Measurements from ENCODE around the gene CD2AP. TPM values are rescaled to one million over a fixed set of nuclear protein-coding genes. Genes with fewer than 3 reads are reported as not detected.
"Not testable (repeated sequence)": the region's sequence is repeated elsewhere in the genome, so short reads cannot be mapped to it uniquely, and the experiment has no call there.

CD2AP gene
- total and polyA plus RNA-seq, 2 donors: 28.0 to 32.8 TPM

DNA sequence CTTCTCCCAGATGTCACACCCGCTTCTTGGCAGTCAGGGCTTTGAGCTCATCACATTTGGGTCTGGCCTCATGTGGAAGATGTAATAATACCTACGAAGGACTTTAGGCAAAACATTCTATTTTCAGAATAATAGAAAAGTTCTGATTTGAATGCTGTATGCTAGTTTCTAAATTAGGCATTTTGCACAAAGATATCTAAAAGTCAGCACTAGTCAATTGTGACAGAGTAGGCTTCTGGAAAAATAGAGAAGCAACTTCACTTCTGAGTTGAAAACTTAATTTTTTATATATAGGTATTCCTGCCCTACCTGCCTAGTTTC lies 38.3 kb upstream of the CD2AP start:
- DNase-seq (ENCODE audit: low read depth in 6 of 9, low spot score in 9 of 9): no peak
- WGBS: 91% methylated on average over 2 of the region's 2 CpGs
- Histone ChIP-seq H3K9me3 (ENCODE audit: control insufficient read depth in 2 of 2, insufficient read depth in 1 of 2, low read length in 1 of 2) (peaks cover 0 to 2% of the 10 kb centered on the region in 2 donors), H3K36me3 (ENCODE audit: control insufficient read depth in 2 of 2, insufficient read depth in 2 of 2, low read length in 1 of 2) (no peaks in the 10 kb centered on the region), H3K4me3 (ENCODE audit: low read length in 2 of 2) (no peak overlapping the region), H3K27ac (ENCODE audit: low read depth in 1 of 2, low read length in 1 of 2) (peak overlapping the region in 1 of 2 donors; percentile 8), H3K4me1 (ENCODE audit: control insufficient read depth in 2 of 2, insufficient read depth in 2 of 2, low read length in 2 of 2) (no peaks in the 10 kb centered on the region), H3K27me3 (ENCODE audit: control insufficient read depth in 2 of 2, insufficient read depth in 1 of 2, low read length in 1 of 2) (no peaks in the 10 kb centered on the region)

DNA sequence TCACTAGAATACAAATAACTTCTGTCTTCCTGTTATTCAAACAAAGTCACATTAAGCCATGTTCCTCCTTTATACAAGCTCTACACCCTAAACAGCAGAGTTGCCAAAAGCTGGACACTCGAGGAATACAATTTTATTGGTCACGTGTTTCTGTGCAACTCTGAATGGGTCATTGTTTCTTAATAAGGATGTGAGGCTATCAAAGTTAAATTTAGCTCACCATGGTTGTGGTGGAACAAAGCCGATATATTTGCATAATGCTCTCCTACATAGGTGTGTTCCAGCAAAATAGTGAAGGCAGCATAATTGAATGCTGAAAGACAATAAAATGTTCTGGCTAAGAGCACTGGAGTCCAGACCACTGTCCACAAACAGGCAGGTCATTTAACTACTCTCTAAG lies 36.9 kb upstream of the CD2AP start:
- H3K4me1 ChIP-seq (ENCODE audit: control insufficient read depth in 2 of 2, insufficient read depth in 2 of 2, low read length in 2 of 2): no peaks in the 10 kb centered on the region
- H3K27ac ChIP-seq (ENCODE audit: low read depth in 1 of 2, low read length in 1 of 2): no peak overlapping the region
- no peaks in the 10 kb centered on the region for H3K27me3 ChIP-seq (ENCODE audit: control insufficient read depth in 2 of 2, insufficient read depth in 1 of 2, low read length in 1 of 2)
- no peaks in the 10 kb centered on the region for H3K36me3 ChIP-seq (ENCODE audit: control insufficient read depth in 2 of 2, insufficient read depth in 2 of 2, low read length in 1 of 2)
- DNase-seq (ENCODE audit: low read depth in 6 of 9, low spot score in 9 of 9): no peak
- no peak overlapping the region for H3K4me3 ChIP-seq (ENCODE audit: low read length in 2 of 2)
- WGBS: 93% methylated on average over 3 of the region's 3 CpGs
- H3K9me3 ChIP-seq (ENCODE audit: control insufficient read depth in 2 of 2, insufficient read depth in 1 of 2, low read length in 1 of 2): peaks cover 0 to 5% of the 10 kb centered on the region in 2 donors

DNA sequence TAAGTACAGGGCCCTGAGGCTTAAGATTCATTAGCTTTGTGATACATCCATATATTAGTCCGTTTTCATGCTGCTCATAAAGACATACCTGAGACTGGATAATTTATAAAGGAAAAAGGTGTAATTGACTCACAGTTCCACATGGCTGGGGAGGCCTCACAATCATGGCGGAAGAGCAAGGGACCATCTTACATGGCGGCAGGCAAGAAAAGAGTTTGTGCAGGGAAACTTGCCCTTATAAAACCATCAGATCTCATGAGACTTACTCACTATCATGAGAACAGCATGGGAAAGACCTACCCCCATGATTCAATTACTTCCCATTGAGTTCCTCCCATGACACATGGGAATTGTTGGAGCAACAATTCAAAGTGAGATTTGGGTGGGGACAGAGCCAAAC lies 32.6 kb upstream of the CD2AP start:
- H3K4me1 ChIP-seq (ENCODE audit: control insufficient read depth in 2 of 2, insufficient read depth in 2 of 2, low read length in 2 of 2); H3K36me3 ChIP-seq (ENCODE audit: control insufficient read depth in 2 of 2, insufficient read depth in 2 of 2, low read length in 1 of 2); H3K27me3 ChIP-seq (ENCODE audit: control insufficient read depth in 2 of 2, insufficient read depth in 1 of 2, low read length in 1 of 2); H3K4me3 ChIP-seq (ENCODE audit: low read length in 2 of 2); DNase-seq (ENCODE audit: low read depth in 6 of 9, low spot score in 9 of 9); H3K9me3 ChIP-seq (ENCODE audit: control insufficient read depth in 2 of 2, insufficient read depth in 1 of 2, low read length in 1 of 2); H3K27ac ChIP-seq (ENCODE audit: low read depth in 1 of 2, low read length in 1 of 2): not testable (repeated sequence)
- WGBS: 96% methylated on average over 3 of the region's 3 CpGs

DNA sequence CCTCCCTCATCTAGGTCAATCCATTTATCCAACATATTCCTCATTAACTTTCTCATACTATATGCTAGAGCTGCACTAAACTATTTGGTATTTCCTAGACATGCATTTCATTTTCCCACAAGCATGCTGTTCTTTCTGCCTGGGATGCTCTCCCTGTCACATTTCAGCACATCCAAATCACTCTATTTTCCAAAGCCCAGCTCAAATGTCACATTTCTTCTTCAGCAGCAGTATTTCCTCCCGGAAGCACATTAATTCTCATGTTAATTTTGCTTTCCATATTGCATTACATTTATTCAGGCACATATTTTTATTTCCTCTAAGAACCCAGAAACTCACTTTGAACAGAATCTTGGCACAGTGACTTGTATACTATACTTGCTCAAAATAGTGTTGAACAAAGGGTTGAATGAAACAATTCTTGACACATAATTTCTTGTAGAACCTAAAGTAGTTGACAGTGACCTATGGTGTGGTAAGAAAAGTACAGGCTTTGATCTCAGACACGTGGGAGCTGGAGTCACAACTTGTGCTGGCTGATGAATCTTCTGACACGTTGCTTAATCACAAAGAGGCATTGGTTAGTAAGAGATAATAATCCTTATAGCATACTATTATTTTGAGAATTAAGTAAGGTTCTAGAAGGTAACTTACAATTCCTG lies 30.8 kb upstream of the CD2AP start:
- WGBS: 65% methylated on average over 3 of the region's 3 CpGs
- H3K36me3 ChIP-seq (ENCODE audit: control insufficient read depth in 2 of 2, insufficient read depth in 2 of 2, low read length in 1 of 2): no peaks in the 10 kb centered on the region
- H3K27ac ChIP-seq (ENCODE audit: low read depth in 1 of 2, low read length in 1 of 2): no peak overlapping the region
- H3K9me3 ChIP-seq (ENCODE audit: control insufficient read depth in 2 of 2, insufficient read depth in 1 of 2, low read length in 1 of 2): peaks cover 0 to 5% of the 10 kb centered on the region in 2 donors
- H3K4me1 ChIP-seq (ENCODE audit: control insufficient read depth in 2 of 2, insufficient read depth in 2 of 2, low read length in 2 of 2): no peaks in the 10 kb centered on the region
- peak in 5 of 9 donors; percentile 7 to 40 (median 17) for DNase-seq (ENCODE audit: low read depth in 6 of 9, low spot score in 9 of 9)
- H3K4me3 ChIP-seq (ENCODE audit: low read length in 2 of 2): no peak overlapping the region
- no peaks in the 10 kb centered on the region for H3K27me3 ChIP-seq (ENCODE audit: control insufficient read depth in 2 of 2, insufficient read depth in 1 of 2, low read length in 1 of 2)

DNA sequence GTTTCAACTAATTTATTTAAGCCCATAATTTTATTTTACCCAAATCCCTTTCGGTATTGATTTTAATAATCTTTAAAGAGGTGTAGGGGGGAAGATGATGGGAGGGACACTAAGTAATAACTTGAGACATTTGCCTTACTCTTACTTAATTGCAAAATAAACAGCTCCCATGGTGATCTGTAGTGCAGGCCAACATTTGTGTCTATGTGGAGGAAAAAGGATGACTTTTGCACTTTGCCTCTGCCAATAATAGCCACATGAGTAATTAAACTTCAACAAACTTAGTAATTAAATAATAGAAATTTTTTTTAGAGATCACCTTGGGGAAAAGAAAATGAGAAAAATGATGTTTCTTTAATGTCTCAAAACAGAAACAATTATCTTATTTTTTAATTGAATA lies 29.9 kb upstream of the CD2AP start:
- 100% methylated on average over 1 of the region's 1 CpG for WGBS
- peaks cover 0 to 5% of the 10 kb centered on the region in 2 donors for H3K9me3 ChIP-seq (ENCODE audit: control insufficient read depth in 2 of 2, insufficient read depth in 1 of 2, low read length in 1 of 2)
- no peak overlapping the region for H3K27ac ChIP-seq (ENCODE audit: low read depth in 1 of 2, low read length in 1 of 2)

DNA sequence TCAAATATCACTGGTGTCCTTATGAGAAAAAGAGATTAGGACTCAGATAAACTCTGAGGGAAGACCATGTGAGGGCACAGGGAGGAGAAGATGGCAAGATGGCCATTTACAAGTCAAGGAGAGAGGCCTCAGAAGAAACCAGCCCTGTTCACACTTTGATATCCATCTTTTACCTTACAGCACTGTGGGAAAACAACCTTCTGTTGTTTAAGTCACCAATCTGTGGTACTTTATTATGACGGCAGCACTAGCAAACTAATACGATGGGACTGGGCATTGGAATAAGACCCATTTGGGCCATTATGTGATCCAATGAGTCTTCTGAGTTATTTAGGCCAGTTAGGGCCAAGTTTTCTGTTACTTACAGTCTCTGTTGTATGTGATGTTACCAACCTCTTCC lies 26.4 kb upstream of the CD2AP start:
- Histone ChIP-seq H3K9me3 (ENCODE audit: control insufficient read depth in 2 of 2, insufficient read depth in 1 of 2, low read length in 1 of 2) (no peaks in the 10 kb centered on the region), H3K4me1 (ENCODE audit: control insufficient read depth in 2 of 2, insufficient read depth in 2 of 2, low read length in 2 of 2) (no peaks in the 10 kb centered on the region), H3K36me3 (ENCODE audit: control insufficient read depth in 2 of 2, insufficient read depth in 2 of 2, low read length in 1 of 2) (no peaks in the 10 kb centered on the region), H3K27ac (ENCODE audit: low read depth in 1 of 2, low read length in 1 of 2) (no peak overlapping the region), H3K4me3 (ENCODE audit: low read length in 2 of 2) (no peak overlapping the region), H3K27me3 (ENCODE audit: control insufficient read depth in 2 of 2, insufficient read depth in 1 of 2, low read length in 1 of 2) (no peaks in the 10 kb centered on the region)
- DNase-seq (ENCODE audit: low read depth in 6 of 9, low spot score in 9 of 9): no peak
- WGBS: 96% methylated on average over 2 of the region's 2 CpGs

More for the DNA sequence above, 29.9 kb upstream of the CD2AP start:
- no peak overlapping the region for H3K4me3 ChIP-seq (ENCODE audit: low read length in 2 of 2)
- H3K36me3 ChIP-seq (ENCODE audit: control insufficient read depth in 2 of 2, insufficient read depth in 2 of 2, low read length in 1 of 2): no peaks in the 10 kb centered on the region
- no peaks in the 10 kb centered on the region for H3K4me1 ChIP-seq (ENCODE audit: control insufficient read depth in 2 of 2, insufficient read depth in 2 of 2, low read length in 2 of 2)
- DNase-seq (ENCODE audit: low read depth in 6 of 9, low spot score in 9 of 9): no peak
- no peaks in the 10 kb centered on the region for H3K27me3 ChIP-seq (ENCODE audit: control insufficient read depth in 2 of 2, insufficient read depth in 1 of 2, low read length in 1 of 2)

DNA sequence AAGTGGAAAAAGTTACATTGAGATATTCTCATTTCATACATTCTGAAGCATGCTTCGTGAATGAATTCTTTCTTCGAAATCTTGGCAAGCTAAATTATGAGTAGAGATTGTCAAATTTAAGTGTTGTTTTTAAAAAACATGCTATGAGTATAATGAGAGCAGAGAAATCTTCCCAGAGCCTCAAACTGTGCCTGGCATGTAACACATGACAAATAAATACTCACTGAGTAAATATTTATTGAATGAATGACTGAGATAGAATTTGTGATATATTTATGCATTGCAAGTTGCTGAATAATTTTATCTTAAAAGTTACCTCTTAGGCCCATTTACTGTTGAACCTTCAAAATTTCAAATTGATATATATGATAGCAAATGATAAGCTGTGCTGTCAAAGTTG lies 24.7 kb upstream of the CD2AP start:
- no peaks in the 10 kb centered on the region for H3K4me1 ChIP-seq (ENCODE audit: control insufficient read depth in 2 of 2, insufficient read depth in 2 of 2, low read length in 2 of 2)
- H3K27ac ChIP-seq (ENCODE audit: low read depth in 1 of 2, low read length in 1 of 2): no peak overlapping the region
- H3K9me3 ChIP-seq (ENCODE audit: control insufficient read depth in 2 of 2, insufficient read depth in 1 of 2, low read length in 1 of 2): no peaks in the 10 kb centered on the region
- H3K27me3 ChIP-seq (ENCODE audit: control insufficient read depth in 2 of 2, insufficient read depth in 1 of 2, low read length in 1 of 2): no peaks in the 10 kb centered on the region
- no peaks in the 10 kb centered on the region for H3K36me3 ChIP-seq (ENCODE audit: control insufficient read depth in 2 of 2, insufficient read depth in 2 of 2, low read length in 1 of 2)
- no peak overlapping the region for H3K4me3 ChIP-seq (ENCODE audit: low read length in 2 of 2)
- no peak for DNase-seq (ENCODE audit: low read depth in 6 of 9, low spot score in 9 of 9)
- 96% methylated on average over 2 of the region's 2 CpGs for WGBS

DNA sequence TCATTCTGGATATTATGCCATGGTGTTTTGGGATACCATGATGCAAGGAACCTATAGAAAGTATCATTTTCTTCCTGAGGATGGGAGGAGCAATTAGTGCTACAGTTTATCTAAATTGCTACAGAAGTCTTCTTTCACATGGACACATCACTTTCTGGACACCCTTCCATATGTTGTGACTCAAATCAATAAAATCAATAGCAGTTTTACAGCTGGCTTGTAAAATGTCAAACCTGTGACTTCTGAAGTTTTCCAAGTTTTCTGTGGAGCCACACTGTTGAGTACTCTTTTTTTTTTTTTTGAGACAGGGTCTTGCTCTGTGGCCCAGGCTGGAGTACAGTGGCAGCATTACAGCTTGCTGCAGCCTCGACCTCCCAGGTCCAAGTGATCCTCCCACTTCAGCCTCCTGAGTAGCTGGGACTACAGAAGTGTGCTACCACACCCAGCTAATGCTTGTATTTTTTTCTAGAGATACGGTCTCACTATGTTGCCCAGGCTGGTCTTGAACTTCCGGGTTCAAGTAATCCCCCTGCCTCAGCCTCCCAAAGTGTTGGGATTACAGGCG lies 24.1 kb upstream of the CD2AP start:
- 96% methylated on average over 4 of the region's 4 CpGs for WGBS
- Histone ChIP-seq H3K4me3 (ENCODE audit: low read length in 2 of 2) (no peak overlapping the region), H3K4me1 (ENCODE audit: control insufficient read depth in 2 of 2, insufficient read depth in 2 of 2, low read length in 2 of 2) (no peaks in the 10 kb centered on the region), H3K9me3 (ENCODE audit: control insufficient read depth in 2 of 2, insufficient read depth in 1 of 2, low read length in 1 of 2) (no peaks in the 10 kb centered on the region), H3K36me3 (ENCODE audit: control insufficient read depth in 2 of 2, insufficient read depth in 2 of 2, low read length in 1 of 2) (no peaks in the 10 kb centered on the region), H3K27ac (ENCODE audit: low read depth in 1 of 2, low read length in 1 of 2) (no peak overlapping the region), H3K27me3 (ENCODE audit: control insufficient read depth in 2 of 2, insufficient read depth in 1 of 2, low read length in 1 of 2) (no peaks in the 10 kb centered on the region)
- no peak for DNase-seq (ENCODE audit: low read depth in 6 of 9, low spot score in 9 of 9)

DNA sequence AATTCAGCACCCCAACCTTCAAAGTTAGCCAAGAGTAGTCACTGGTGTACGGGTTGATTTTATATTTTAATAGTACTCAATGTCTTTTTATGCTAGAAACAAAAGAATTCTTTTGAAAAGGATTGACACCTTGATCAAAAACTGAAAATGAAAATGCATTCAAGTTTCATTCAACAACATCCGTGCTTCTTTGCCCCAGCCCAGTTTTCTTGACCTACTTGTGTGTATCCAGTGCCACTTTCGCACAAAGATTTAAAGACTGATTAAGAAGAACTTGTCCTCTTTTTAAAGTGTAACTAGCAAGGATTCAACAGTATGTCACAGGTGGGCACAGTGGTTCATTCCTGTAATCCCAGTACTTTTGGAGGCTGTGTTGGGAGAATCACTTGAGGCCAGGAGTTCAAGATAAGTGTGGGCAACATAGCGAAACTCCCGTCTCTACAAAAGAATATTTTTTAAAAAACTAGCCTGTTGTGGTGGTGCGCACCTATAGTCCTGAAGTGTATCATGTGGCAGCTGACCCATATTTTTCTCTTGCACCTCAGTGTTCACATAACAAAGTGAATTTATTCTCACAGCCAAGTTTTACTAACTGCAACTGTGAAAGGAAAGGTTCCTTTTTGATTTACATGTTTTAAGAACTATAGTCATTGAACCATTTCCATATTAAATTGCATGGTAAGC lies 22.7 kb upstream of the CD2AP start:
- 93% methylated on average over 6 of the region's 6 CpGs for WGBS
- peak overlapping the region in 1 of 2 donors; percentile 21 for H3K27ac ChIP-seq (ENCODE audit: low read depth in 1 of 2, low read length in 1 of 2)
- peak in 2 of 9 donors; percentile 19 to 21 for DNase-seq (ENCODE audit: low read depth in 6 of 9, low spot score in 9 of 9)
- no peaks in the 10 kb centered on the region for H3K9me3 ChIP-seq (ENCODE audit: control insufficient read depth in 2 of 2, insufficient read depth in 1 of 2, low read length in 1 of 2)
- H3K36me3 ChIP-seq (ENCODE audit: control insufficient read depth in 2 of 2, insufficient read depth in 2 of 2, low read length in 1 of 2): no peaks in the 10 kb centered on the region
- no peak overlapping the region for H3K4me3 ChIP-seq (ENCODE audit: low read length in 2 of 2)
- no peaks in the 10 kb centered on the region for H3K27me3 ChIP-seq (ENCODE audit: control insufficient read depth in 2 of 2, insufficient read depth in 1 of 2, low read length in 1 of 2)
- H3K4me1 ChIP-seq (ENCODE audit: control insufficient read depth in 2 of 2, insufficient read depth in 2 of 2, low read length in 2 of 2): no peaks in the 10 kb centered on the region

All from thymus (tissue), 11 donors.